Testis (tissue), 3 donors: ENCODE measurements around the gene TSSK2. TPM values are rescaled to one million over a fixed set of nuclear protein-coding genes. Genes with fewer than 3 reads are reported as not detected.

Experiments used
- DNase-seq: peaks from one replicate; pipeline ENCODE4 v3.0.0-alpha.2; 2019
- H3K27ac ChIP-seq, 2 donors: fragments of 200-600 bp; sonication (generic); one replicate each; pipeline ENCODE4 v1.5.1; 2019
- H3K27me3 ChIP-seq: fragments of 200-600 bp; sonication (generic); one replicate; pipeline ENCODE4 v1.5.1; 2019
- H3K36me3 ChIP-seq: fragments of 200-600 bp; sonication (generic); one replicate; pipeline ENCODE4 v1.5.1; 2017; ENCODE audit warnings: low read depth; ENCODE audit errors: missing control alignments
- H3K4me1 ChIP-seq: fragments of 200-600 bp; sonication (generic); one replicate; pipeline ENCODE4 v1.5.1; 2019
- H3K4me3 ChIP-seq, 2 donors: fragments of 200-600 bp; sonication (generic); one replicate each; pipeline ENCODE4 v1.5.1; 2017 to 2019
- H3K9me3 ChIP-seq: fragments of 200-600 bp; sonication (generic); one replicate; pipeline ENCODE4 v1.5.1; 2017
- POLR2A ChIP-seq: fragments of 450-650 bp; IDR thresholded peaks from one replicate; pipeline ENCODE4 v1.6.1; 2017; ENCODE audit warnings: antibody characterized with exemption, mild to moderate bottlenecking, moderate library complexity
- WGBS, 2 donors: methylation state at CpG; one replicate each; pipeline ENCODE4 v1.1.5; 2018; 5-methylcytosine and 5-hydroxymethylcytosine counted together
- intact Hi-C: fragments of 100-400 bp; cut with DNase I; formaldehyde crosslinking; loops from one replicate; pipeline ENCODE4 v1.15.1; 2023; ENCODE audit warnings: low total_unique reads
- polyA plus RNA-seq: library from polyadenylated mRNA; stranded (reverse); fragments of 350-450 nt; fragmentation: Illumina TruSeq; extraction: RNeasy Lipid Tissue Mini Kit (QIAGEN cat#74804); gene quantifications from one replicate; pipeline ENCODE4 v1.2.3, GENCODE V29; 2014; ENCODE audit warnings: low read depth, low replicate concordance; ENCODE audit not compliant: insufficient read depth
- total RNA-seq, 2 donors: library from RNA; depleted of rRNA; stranded (reverse); fragments of >200 nt; gene quantifications; one replicate each; pipeline ENCODE4 v1.2.3, GENCODE V29; 2016
- TF ChIP-seq, protein P1 (sequence below), 3 experiments: fragments of 450-650 bp in 2 of 3; fragments of 200-600 bp in 1 of 3; sonication (generic) in 1 of 3; IDR thresholded peaks; one replicate each; pipeline ENCODE4 v1.5.1; 2016 to 2019; ENCODE audit warnings: antibody characterized with exemption in 3 of 3, mild to moderate bottlenecking in 2 of 3, moderate library complexity in 1 of 3

TSSK2 gene
- total and polyA plus RNA-seq, 3 donors from 2014 or later = 66.0 to 205 (median 188) TPM

DNA sequence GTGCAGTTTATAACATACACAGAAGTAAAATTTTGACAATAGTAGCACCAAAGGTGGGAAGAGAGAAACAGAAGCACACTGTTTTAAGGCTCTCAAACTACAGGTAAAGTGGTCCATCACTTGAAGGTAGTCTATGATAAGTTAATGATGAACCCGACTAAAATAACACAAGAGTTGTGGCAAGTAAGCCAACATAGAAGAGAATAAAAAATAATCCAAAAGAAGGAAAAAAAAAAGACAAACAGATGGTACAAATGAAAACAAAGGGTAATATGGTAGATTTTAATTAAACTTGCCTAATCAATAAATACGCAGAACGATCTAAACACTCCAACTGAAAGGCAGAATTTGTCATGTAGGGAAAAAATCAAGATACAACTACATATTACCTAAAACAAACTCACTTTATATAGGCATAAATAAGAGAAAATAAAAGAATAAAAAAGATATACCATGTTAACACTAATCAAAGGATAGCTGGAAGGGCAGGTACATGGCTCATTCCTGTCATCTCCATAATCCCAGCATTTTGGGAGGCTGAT, 40.5 kb upstream of the TSSK2 start:
- Histone ChIP-seq H3K4me3 (no peak overlapping the region), H3K36me3 (no peaks in the 10 kb centered on the region), H3K4me1 (no peaks in the 10 kb centered on the region), H3K9me3 (no peaks in the 10 kb centered on the region), H3K27ac (no peak overlapping the region), H3K27me3 (no peaks in the 10 kb centered on the region)
- DNase-seq = no peak
- TF ChIP-seq POLR2A = no peak
- TF ChIP-seq, protein P1, sequence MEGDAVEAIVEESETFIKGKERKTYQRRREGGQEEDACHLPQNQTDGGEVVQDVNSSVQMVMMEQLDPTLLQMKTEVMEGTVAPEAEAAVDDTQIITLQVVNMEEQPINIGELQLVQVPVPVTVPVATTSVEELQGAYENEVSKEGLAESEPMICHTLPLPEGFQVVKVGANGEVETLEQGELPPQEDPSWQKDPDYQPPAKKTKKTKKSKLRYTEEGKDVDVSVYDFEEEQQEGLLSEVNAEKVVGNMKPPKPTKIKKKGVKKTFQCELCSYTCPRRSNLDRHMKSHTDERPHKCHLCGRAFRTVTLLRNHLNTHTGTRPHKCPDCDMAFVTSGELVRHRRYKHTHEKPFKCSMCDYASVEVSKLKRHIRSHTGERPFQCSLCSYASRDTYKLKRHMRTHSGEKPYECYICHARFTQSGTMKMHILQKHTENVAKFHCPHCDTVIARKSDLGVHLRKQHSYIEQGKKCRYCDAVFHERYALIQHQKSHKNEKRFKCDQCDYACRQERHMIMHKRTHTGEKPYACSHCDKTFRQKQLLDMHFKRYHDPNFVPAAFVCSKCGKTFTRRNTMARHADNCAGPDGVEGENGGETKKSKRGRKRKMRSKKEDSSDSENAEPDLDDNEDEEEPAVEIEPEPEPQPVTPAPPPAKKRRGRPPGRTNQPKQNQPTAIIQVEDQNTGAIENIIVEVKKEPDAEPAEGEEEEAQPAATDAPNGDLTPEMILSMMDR (IDR thresholded peaks at IDR 0.05) = no peak
- intact Hi-C loops = no loop called here
- 63 to 94% methylated on average over 3 of the region's 3 CpGs for WGBS, 2 donors

DNA sequence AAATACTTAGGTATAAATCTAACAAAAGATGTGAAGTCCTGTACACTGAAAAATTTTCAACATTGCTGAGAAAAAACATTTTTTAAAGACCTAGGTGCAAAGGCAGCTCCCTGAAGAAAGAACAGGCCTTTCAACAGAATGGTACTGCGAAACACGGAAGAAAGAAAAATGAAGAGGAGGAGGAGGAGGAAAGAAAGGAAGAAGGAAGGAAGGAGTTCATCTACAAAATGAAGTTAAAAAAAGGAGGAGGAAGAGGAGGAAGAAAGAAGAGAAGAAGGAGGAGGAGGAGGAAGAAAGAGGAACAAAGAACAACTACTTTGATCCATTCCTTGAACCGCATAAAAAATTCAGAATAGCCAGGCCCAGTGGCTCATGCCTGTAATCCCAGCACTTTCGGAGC, 38.4 kb upstream of the TSSK2 start:
- no peaks in the 10 kb centered on the region for H3K27me3 ChIP-seq
- TF ChIP-seq, protein P1 (IDR thresholded peaks at IDR 0.05) = no peak
- TF ChIP-seq POLR2A = no peak
- no peak overlapping the region for H3K27ac ChIP-seq
- H3K4me3 ChIP-seq = no peak overlapping the region
- WGBS, 2 donors = 95 to 96% methylated on average over 4 of the region's 4 CpGs
- no peaks in the 10 kb centered on the region for H3K9me3 ChIP-seq
- no peaks in the 10 kb centered on the region for H3K4me1 ChIP-seq
- no peaks in the 10 kb centered on the region for H3K36me3 ChIP-seq
- DNase-seq = no peak
- intact Hi-C loops = no loop called here

DNA sequence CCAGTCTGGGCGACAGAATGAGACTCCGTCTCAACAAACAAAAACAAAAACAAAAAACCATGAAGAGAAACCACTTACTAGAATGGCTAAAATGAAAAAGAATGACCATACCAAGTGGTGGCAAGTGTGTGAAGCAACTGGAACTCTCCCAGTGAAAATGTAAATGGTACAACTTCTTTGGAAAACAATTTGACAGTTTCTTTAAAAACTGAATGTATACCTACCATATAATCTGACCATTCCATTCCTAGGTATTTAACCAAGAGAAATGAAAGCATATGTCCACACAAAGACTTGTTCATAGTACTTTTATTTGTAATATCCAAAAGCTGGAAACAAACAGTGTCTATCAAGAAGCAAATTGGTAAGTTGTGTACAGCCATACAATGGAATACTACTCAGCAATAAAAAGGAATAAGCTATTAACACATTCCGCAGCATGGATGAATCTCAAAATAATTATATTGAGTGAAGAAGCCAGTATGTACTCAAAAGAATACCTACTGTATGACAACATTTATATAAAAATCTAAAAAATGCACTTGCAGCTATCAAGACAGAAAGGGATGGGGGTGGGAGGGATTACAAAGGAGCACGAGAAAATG, 36.6 kb upstream of the TSSK2 start:
- no peak overlapping the region for H3K27ac ChIP-seq
- no peak overlapping the region for H3K4me3 ChIP-seq
- H3K27me3 ChIP-seq = no peaks in the 10 kb centered on the region
- no peak for TF ChIP-seq POLR2A
- TF ChIP-seq, protein P1 (IDR thresholded peaks at IDR 0.05) = no peak
- intact Hi-C loops = no loop called here
- no peaks in the 10 kb centered on the region for H3K9me3 ChIP-seq
- no peak for DNase-seq
- H3K4me1 ChIP-seq = no peaks in the 10 kb centered on the region
- WGBS, 2 donors = 94 to 97% methylated on average over 4 of the region's 4 CpGs
- no peaks in the 10 kb centered on the region for H3K36me3 ChIP-seq

DNA sequence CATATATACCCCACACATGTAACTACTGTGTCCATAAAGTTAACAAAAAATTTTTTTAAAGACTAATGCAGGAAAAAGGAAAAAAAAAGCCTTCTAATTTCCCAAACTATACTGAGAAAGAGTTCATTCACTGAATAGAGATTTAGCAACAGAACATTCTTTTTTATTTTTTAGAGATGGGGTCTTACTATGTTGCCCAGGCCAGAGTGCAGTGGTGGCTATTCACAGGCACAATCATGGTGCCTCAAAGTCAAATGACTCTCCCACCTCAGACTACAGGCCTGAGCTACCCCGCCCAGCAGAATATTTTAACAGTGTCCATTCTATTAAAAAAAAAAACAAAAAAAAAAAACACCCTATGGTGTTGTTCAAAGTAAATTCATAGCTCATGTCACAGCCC, 34.6 kb upstream of the TSSK2 start:
- Histone ChIP-seq H3K36me3 (no peaks in the 10 kb centered on the region), H3K27ac (no peak overlapping the region), H3K4me3 (no peak overlapping the region), H3K4me1 (no peaks in the 10 kb centered on the region), H3K9me3 (no peaks in the 10 kb centered on the region), H3K27me3 (no peaks in the 10 kb centered on the region)
- DNase-seq = no peak
- intact Hi-C loops = no loop called here
- WGBS, 2 donors = 96 to 97% methylated on average over 1 of the region's 1 CpG
- TF ChIP-seq POLR2A = no peak
- TF ChIP-seq, protein P1 (IDR thresholded peaks at IDR 0.05) = no peak

DNA sequence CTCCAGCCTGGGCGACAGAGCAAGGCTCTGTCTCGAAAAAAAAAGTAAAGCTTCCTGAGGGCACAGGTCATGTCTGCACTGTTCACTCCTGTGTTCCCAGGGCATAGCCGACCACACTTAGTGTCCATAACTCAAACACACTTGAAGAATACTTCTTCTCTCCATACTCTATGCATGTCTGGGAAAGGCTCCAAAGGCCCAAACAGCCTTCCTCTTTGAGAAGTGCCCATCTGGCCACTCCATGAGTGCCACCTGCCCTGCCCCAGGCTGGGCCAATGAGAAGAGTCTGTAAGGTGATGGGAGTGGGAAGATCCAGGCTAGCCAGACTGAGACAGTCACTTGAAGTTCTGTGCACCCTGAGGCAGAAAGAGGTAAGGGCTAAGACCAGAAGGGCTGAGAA, 33.6 kb upstream of the TSSK2 start:
- intact Hi-C loops = no loop called here
- Histone ChIP-seq H3K4me1 (no peaks in the 10 kb centered on the region), H3K27ac (no peak overlapping the region)

More for the DNA sequence above, 33.6 kb upstream of the TSSK2 start:
- TF ChIP-seq POLR2A = no peak
- TF ChIP-seq, protein P1 (IDR thresholded peaks at IDR 0.05) = no peak
- 70 to 79% methylated on average over 3 of the region's 3 CpGs for WGBS, 2 donors
- H3K36me3 ChIP-seq = no peaks in the 10 kb centered on the region
- H3K27me3 ChIP-seq = no peaks in the 10 kb centered on the region
- H3K9me3 ChIP-seq = no peaks in the 10 kb centered on the region
- H3K4me3 ChIP-seq = no peak overlapping the region
- DNase-seq = no peak
